ENCODE results near the gene KCTD18. TPM values are rescaled to one million over a fixed set of nuclear protein-coding genes. Genes with fewer than 3 reads are reported as not detected.

KCTD18 gene
- total RNA-seq, 2 donors from 2014 or later, result 10.5 to 42.3 TPM

GRCh38 chr2:200466425-200467418 lies 43.1 kb downstream of the KCTD18 start:
- WGBS, 2 donors, result 72 to 83% methylated on average over 12 of the region's 12 CpGs
- H3K9me3 ChIP-seq, result no peaks in the 10 kb centered on the region
- ATAC-seq (peak; percentile 69), DNase-seq (peak in 1 of 4 donors; percentile 33)
- H3K36me3 ChIP-seq (replicated peaks in 1 of 2; ENCODE audit: insufficient read depth in 1 of 2, low read depth in 2 of 2), result peaks cover 0 to 4% of the 10 kb centered on the region in 2 donors
- peak overlapping the region in 2 of 4 donors; percentile 4 to 17 for H3K27ac ChIP-seq
- no peak overlapping the region for H3K4me3 ChIP-seq
- no peaks in the 10 kb centered on the region for H3K4me1 ChIP-seq
- H3K27me3 ChIP-seq, result no peaks in the 10 kb centered on the region
- intact Hi-C loops (cut with DNase I), result no loop called here
- TF ChIP-seq, protein P1, sequence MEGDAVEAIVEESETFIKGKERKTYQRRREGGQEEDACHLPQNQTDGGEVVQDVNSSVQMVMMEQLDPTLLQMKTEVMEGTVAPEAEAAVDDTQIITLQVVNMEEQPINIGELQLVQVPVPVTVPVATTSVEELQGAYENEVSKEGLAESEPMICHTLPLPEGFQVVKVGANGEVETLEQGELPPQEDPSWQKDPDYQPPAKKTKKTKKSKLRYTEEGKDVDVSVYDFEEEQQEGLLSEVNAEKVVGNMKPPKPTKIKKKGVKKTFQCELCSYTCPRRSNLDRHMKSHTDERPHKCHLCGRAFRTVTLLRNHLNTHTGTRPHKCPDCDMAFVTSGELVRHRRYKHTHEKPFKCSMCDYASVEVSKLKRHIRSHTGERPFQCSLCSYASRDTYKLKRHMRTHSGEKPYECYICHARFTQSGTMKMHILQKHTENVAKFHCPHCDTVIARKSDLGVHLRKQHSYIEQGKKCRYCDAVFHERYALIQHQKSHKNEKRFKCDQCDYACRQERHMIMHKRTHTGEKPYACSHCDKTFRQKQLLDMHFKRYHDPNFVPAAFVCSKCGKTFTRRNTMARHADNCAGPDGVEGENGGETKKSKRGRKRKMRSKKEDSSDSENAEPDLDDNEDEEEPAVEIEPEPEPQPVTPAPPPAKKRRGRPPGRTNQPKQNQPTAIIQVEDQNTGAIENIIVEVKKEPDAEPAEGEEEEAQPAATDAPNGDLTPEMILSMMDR (IDR thresholded peaks at IDR 0.05), result no peak

GRCh38 chr2:200463452-200463851 lies 46.4 kb downstream of the KCTD18 start:
- TF ChIP-seq, protein P1 (IDR thresholded peaks at IDR 0.05), result no peak
- no peak for TF ChIP-seq POLR2A (IDR thresholded peaks at IDR 0.05)
- Histone ChIP-seq H3K9me3 (no peaks in the 10 kb centered on the region), H3K4me1 (no peaks in the 10 kb centered on the region), H3K36me3 (replicated peaks in 1 of 2; ENCODE audit: insufficient read depth in 1 of 2, low read depth in 2 of 2) (peaks cover 0 to 6% of the 10 kb centered on the region in 2 donors), H3K27me3 (no peaks in the 10 kb centered on the region), H3K27ac (no peak overlapping the region), H3K4me3 (no peak overlapping the region)
- DNase-seq (no peak), ATAC-seq (no peak)
- intact Hi-C loops (cut with DNase I), result no loop called here
- 79 to 83% methylated on average over 2 of the region's 2 CpGs for WGBS, 2 donors

DNA sequence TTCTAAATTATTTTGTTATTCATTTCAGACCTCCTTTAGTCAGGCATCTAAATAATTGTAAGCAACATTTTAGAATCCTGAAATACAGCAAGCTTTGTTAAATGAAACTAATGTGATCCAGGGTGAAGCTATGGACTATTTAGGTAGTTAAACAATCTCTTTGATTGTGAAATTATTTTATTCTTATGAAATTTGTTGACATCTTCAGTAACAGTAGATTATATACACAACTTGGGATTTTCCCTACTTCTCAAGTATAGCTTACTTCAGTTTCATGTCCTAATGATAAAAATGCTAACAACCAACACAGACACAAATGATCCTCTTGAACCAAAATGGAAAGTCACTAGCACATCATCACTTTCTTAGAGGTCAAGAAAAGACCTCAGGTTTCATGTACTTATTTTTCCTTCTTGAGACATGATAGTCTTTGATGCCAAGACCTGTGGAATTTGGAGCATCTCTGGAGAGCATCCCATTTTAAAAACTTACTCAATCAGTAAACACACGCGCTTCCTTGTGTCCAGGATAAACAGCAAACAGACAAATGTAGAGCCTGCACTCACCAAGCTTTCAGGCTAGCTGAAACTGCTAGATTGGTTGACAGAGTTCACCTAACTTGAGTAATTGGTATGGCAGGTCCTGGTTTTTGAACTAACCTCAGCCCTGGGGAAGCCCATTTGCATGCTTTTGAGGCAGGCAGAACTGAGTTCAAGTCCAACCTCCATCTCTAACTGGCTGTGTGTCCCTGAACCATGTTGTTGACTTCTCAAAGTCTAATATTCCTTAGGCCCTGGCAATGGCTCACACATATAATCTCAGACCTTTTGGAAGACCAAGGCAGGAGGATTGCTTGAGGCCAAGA lies 47.8 kb downstream of the KCTD18 start:
- no peaks in the 10 kb centered on the region for H3K9me3 ChIP-seq
- ATAC-seq, result no peak
- DNase-seq, result no peak
- H3K27ac ChIP-seq, result no peak overlapping the region
- H3K4me1 ChIP-seq, result no peaks in the 10 kb centered on the region
- intact Hi-C loops (cut with DNase I), result no loop called here
- TF ChIP-seq, protein P1 (IDR thresholded peaks at IDR 0.05), result no peak
- TF ChIP-seq POLR2A (IDR thresholded peaks at IDR 0.05), result no peak
- no peak overlapping the region for H3K4me3 ChIP-seq
- WGBS, 2 donors, result 94 to 97% methylated on average over 2 of the region's 2 CpGs
- no peaks in the 10 kb centered on the region for H3K27me3 ChIP-seq
- H3K36me3 ChIP-seq (replicated peaks in 1 of 2; ENCODE audit: insufficient read depth in 1 of 2, low read depth in 2 of 2), result peaks cover 0 to 2% of the 10 kb centered on the region in 2 donors

GRCh38 chr2:200459101-200459500 lies 50.8 kb downstream of the KCTD18 start:
- no peaks in the 10 kb centered on the region for H3K4me1 ChIP-seq
- intact Hi-C loops (cut with DNase I), result no loop called here
- TF ChIP-seq, protein P1 (IDR thresholded peaks at IDR 0.05), result no peak
- TF ChIP-seq POLR2A (IDR thresholded peaks at IDR 0.05), result no peak
- no peak overlapping the region for H3K4me3 ChIP-seq
- H3K36me3 ChIP-seq (replicated peaks in 1 of 2; ENCODE audit: insufficient read depth in 1 of 2, low read depth in 2 of 2), result peaks cover 0 to 2% of the 10 kb centered on the region in 2 donors
- no peak overlapping the region for H3K27ac ChIP-seq
- ATAC-seq (no peak), DNase-seq (no peak)
- WGBS, 2 donors, result 90 to 91% methylated on average over 3 of the region's 3 CpGs
- H3K27me3 ChIP-seq, result no peaks in the 10 kb centered on the region
- no peaks in the 10 kb centered on the region for H3K9me3 ChIP-seq
